GM21360 (cell line): ENCODE measurements around the gene HIP1R.
"Not testable (repeated sequence)": the region's sequence is repeated elsewhere in the genome, so short reads cannot be mapped to it uniquely, and the experiment has no call there.

Experiments used
- ATAC-seq: cut with Tn5 transposase; IDR thresholded peaks from one replicate; pipeline ENCODE4 v1.9.1; 2021; ENCODE audit warnings: mild to moderate bottlenecking, moderate library complexity; ENCODE audit not compliant: unreplicated experiment

HIP1R gene

DNA sequence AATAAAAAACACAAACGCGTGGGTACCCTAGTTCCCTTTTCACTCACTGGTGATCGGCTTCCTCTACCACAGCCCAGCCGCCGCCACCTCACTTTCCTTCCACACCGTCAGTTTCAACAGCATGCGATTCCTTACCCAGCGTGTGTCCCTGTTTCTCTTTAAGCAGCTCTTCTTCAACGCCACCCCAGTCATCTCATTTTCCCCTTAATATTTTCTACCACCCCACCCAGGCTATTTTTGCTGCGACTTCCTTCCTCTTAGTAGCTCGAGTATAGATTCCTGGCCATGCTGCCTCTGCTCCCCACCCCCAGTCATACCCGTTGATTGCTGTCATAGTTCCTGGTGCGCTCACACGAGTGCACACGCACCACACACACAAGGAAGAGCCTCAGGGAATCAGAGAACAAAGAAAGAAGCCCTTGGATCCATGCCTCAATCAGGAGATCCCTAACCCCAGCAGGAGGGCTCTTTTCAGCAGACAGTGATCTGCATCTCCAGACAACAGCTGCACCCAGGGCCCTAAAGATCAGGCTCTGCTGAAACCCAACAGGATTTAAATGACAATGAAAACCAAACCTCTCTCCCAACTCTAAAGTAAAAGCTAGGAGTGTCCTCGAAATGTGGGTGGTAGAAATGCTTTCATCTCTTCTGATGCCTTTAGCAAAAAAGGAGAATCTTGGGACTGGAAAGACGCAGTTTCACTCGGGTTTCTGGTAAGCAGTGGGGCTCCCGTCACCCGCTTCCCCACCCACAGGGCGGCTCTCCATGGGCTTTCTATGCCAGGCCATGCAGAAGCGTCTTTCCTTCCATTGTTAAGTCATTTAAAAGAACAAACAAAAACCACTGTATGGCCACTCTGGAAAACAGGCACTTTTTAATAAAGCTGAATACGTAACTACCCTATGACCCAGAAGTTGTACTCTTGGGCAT is 36.9 kb downstream of the HIP1R start:
- ATAC-seq, result no peak

- no peak for ATAC-seq
These were observed 37.6 kb downstream of the HIP1R start for GRCh38 chr12:122872815-122873361.

- no peak for ATAC-seq
These were observed 38.3 kb downstream of the HIP1R start for GRCh38 chr12:122873540-122873939.

DNA sequence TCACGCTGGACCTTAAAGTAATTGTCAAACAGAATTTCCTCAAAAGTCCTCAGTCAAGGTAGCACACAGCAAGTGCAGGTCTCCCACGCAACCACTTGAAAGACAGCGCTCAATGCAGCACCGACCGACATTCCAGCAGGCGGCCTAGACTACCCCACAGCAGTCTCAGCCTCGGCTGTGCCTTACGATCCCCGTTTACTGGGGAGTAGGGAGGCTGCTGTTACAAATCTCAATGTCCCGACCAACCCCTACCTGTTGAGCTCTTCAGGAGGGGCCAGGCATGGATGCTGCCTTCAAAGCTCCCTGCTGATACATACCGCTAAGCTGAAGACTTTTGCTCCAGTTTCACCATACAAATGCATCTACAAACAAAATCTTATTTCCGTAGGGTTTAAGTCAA is 38.8 kb downstream of the HIP1R start:
- ATAC-seq, result no peak

- ATAC-seq, result peak; percentile 61
These were observed 40.4 kb downstream of the HIP1R start for GRCh38 chr12:122875590-122876220.

DNA sequence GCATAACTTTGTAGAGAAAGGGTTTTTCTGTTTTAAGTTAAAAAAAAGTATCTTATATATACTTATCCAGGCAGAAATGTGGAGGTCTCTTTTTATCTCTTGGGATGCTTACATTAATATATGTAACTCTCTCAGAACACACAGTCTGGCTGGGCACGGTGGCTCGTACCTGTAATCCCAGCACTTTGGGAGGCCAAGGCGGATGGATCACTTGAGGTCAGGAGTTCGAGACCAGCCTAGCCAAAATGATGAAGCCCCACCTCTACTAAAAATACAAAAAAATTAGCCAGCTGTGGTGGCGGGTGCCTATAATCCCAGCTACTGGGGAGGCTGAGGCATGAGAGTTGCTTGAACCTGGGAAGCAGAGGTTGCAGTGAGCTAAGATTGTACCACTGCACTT is 41.0 kb downstream of the HIP1R start:
- not testable (repeated sequence) for ATAC-seq

- no peak for ATAC-seq
These were observed 41.5 kb downstream of the HIP1R start for GRCh38 chr12:122876731-122877130.

GRCh38 chr12:122878780-122879612 is 43.7 kb downstream of the HIP1R start:
- no peak for ATAC-seq

- no peak for ATAC-seq
These were observed 45.0 kb downstream of the HIP1R start for GRCh38 chr12:122880155-122880667.

GRCh38 chr12:122880668-122881067 is 45.4 kb downstream of the HIP1R start:
- no peak for ATAC-seq

GRCh38 chr12:122882908-122883558 is 47.8 kb downstream of the HIP1R start:
- no peak for ATAC-seq

DNA sequence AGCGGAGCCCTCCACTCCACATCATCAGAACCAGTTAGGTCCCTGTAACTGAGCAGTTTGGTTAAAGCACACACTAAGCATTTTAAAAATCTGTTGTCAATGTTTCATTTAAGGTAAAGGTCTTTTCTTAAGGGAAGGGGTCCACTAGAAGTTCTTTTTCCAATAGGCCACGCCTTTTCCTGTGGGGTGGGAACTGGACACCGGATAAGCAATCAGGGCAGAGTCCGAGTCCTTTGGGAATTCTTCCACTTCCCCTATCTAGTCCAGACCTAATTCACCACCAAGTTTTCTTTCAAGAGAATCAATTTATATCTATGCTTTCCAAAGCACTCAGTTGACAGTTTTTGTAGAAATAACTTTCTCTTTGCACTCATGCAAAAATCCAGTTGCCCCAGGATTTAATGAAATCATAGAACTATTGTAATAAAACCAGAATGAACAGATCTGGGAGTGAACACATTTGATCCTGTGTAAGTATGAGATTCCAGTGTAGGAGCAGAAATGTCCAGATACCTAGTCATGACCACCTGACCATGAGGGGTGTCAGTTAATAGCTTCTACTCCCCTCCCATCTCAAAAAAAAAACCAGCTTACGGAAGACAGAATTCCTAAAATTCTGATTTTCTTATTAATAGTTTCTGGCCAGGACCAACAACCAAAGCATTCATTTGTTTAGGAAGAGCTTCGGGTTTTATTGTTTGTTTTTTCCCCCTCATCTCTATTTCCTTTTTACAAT is 49.0 kb downstream of the HIP1R start:
- no peak for ATAC-seq

DNA sequence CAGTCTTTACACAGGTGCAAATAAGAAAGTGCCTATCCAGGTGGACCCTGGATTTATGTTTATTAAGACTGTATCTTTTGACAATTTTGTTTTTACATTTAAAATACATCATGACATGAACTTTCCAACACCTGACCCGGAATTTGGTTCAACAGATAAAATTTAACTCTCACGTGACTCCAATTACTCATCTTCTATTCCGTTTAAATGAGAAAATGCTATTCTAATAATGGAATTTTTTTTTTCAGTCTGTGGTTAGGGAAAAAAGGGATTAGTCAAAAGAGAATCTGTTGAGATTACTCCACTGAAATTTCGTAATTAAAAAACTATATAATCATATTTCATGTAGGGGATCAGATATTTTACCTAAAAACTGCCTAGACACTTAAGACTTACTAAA is 49.6 kb downstream of the HIP1R start:
- no peak for ATAC-seq

DNA sequence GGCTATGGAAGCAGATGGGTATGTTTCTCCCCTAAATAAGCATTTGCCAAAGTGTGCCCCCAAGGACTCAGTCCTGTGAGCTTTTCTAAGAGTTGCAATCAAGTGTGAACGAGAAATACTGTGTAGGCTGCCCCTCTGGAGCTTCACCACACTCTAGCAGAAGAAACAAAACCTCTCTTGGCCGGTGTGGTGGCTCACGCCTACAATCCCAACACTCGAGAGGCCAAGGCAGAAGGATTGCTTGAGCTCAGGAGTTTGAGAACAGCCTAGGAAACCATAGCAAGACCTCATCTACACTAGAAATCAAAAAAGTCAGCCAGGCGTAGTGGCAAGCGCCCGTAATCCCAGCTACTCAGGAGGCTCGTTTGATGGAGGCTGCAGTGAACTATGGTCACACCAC is 50.9 kb downstream of the HIP1R start:
- no peak for ATAC-seq

DNA sequence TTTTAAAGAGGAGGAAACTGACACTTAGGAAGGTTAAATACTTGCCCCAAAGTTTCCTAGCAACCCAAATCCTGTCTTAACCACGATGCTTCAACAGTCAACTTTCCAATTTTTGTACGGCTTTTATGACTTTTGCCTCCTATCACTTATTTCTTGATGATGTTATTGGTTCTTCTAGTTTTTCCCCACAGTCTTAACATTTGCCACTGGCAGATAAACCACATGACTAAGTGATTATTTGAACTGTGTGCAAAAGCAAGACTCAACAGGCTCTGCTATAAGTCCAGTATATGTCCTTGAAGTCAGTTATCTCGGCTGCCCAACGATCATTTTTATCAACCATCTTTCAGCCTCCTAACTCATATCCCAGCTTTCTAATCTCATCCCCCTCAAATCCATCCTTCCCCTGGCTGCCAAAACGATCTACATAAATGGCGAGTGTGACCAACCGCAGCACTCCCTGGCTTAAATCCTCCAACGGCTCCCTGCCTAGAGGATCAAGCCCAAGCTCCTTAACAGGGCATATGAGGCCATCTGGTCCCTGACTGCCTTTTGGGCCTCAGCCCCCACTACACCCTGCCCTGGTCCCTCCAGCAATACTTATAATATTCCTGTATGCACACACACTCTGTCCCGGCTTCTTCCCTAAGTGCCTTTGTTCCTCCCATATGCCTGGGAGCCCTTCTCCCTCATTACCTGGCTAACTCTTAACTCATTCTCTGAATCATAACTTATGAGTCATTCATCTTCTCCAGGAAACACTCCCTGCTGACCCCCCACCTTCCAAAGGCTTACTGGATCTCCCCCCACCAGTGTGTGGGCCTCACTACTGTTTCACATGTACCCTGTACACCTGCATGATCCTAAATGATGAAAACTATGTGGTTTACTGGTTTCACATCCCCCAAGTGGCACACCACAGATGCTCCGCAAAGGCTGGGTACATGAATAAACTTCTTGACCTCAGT is 51.9 kb downstream of the HIP1R start:
- no peak for ATAC-seq

GRCh38 chr12:122887819-122888212 is 52.6 kb downstream of the HIP1R start:
- ATAC-seq, result no peak

DNA sequence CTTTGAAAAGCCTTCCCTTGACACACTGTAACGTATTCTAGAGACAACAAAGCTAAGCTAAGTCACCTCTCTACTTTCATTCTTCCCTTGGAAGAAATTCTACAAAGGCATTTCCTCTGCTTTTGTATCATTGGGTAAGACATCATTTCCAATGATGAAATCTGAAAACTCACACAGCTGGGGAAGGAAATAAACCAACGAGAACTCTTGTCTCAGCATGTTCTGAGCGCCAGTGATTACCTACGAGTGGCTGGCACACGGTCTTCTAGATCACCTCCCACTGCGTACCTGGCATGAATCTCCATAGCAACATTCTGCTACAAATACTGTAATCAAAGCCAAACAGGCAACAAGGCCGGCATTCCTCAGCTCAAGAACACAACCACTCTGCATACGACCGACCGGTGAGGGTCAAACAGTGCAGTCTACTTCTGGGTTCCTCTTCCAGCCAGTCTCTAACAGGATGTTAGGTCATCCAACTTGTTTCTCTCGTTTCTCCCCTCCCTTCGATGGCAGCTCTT is 53.0 kb downstream of the HIP1R start:
- no peak for ATAC-seq

DNA sequence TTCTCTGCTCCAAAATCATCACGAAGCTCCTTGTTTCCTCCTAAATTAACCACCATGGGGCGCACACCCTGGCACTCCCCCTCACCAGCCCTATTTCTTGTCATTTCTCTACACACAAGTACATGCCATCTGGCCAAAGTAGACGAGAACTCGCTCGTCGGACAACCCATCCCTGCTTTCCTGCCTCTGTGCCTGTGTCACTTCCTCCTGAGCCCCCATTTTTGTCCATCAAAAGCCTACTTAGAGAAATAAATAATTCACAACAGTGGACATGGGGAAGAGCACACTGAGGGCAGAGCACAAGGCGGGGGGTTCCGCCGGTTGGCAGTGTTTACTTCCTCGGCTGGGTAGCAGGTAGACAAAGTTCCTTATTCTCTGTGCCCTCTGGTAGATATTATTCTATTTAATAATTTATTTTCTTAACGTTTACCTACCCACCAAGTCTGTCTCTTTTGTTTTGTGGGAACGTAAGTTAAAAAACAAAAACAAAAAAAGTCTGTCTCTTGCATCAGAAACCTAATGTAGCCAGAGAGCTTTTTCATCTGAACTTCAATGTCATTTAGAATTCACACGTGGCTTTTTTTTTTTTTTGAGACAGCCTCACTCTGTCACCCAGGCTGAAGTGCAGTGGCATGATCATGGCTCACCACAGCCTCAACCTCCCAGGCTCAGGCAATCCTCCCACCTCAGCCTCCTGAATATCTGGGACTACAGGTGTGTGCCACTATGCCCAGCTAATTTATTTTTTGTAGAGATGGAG is 54.7 kb downstream of the HIP1R start:
- ATAC-seq, result no peak
